Testis (tissue), 3 donors: ENCODE results near the gene AGFG2. TPM values are rescaled to one million over a fixed set of nuclear protein-coding genes. Genes with fewer than 3 reads are reported as not detected.
A peak's percentile ranks its signal among the peaks of the same experiment; 100 is the strongest.

Experiments
- DNase-seq: peaks from one replicate; pipeline ENCODE4 v3.0.0-alpha.2; 2019
- H3K27ac ChIP-seq, 2 donors: fragments of 200-600 bp; sonication (generic); one replicate each; pipeline ENCODE4 v1.5.1; 2019
- H3K27me3 ChIP-seq: fragments of 200-600 bp; sonication (generic); one replicate; pipeline ENCODE4 v1.5.1; 2019
- H3K36me3 ChIP-seq: fragments of 200-600 bp; sonication (generic); one replicate; pipeline ENCODE4 v1.5.1; 2017; ENCODE audit warnings: low read depth; ENCODE audit errors: missing control alignments
- H3K4me1 ChIP-seq: fragments of 200-600 bp; sonication (generic); one replicate; pipeline ENCODE4 v1.5.1; 2019
- H3K4me3 ChIP-seq, 2 donors: fragments of 200-600 bp; sonication (generic); one replicate each; pipeline ENCODE4 v1.5.1; 2017 to 2019
- H3K9me3 ChIP-seq: fragments of 200-600 bp; sonication (generic); one replicate; pipeline ENCODE4 v1.5.1; 2017
- POLR2A ChIP-seq: fragments of 450-650 bp; IDR thresholded peaks from one replicate; pipeline ENCODE4 v1.6.1; 2017; ENCODE audit warnings: antibody characterized with exemption, mild to moderate bottlenecking, moderate library complexity
- WGBS, 2 donors: methylation state at CpG; one replicate each; pipeline ENCODE4 v1.1.5; 2018; 5-methylcytosine and 5-hydroxymethylcytosine counted together
- intact Hi-C: fragments of 100-400 bp; cut with DNase I; formaldehyde crosslinking; loops from one replicate; pipeline ENCODE4 v1.15.1; 2023; ENCODE audit warnings: low total_unique reads
- polyA plus RNA-seq: library from polyadenylated mRNA; stranded (reverse); fragments of 350-450 nt; fragmentation: Illumina TruSeq; extraction: RNeasy Lipid Tissue Mini Kit (QIAGEN cat#74804); gene quantifications from one replicate; pipeline ENCODE4 v1.2.3, GENCODE V29; 2014; ENCODE audit warnings: low read depth, low replicate concordance; ENCODE audit not compliant: insufficient read depth
- small RNA-seq, 2 donors: library from RNA; depleted of rRNA; stranded (forward); fragments of <200 nt; gene quantifications; one replicate each; pipeline ENCODE3, GENCODE V24; 2016
- total RNA-seq, 2 donors: library from RNA; depleted of rRNA; stranded (reverse); fragments of >200 nt; gene quantifications; one replicate each; pipeline ENCODE4 v1.2.3, GENCODE V29; 2016
- TF ChIP-seq, protein P1 (sequence below), 3 experiments: fragments of 450-650 bp in 2 of 3; fragments of 200-600 bp in 1 of 3; sonication (generic) in 1 of 3; IDR thresholded peaks; one replicate each; pipeline ENCODE4 v1.5.1; 2016 to 2019; ENCODE audit warnings: antibody characterized with exemption in 3 of 3, mild to moderate bottlenecking in 2 of 3, moderate library complexity in 1 of 3

AGFG2 gene
- total and polyA plus RNA-seq, 3 donors from 2014 or later = 51.4 to 67.2 (median 62.0) TPM

GRCh38 chr7:100612730-100613390 lies 73.9 kb downstream of the AGFG2 start:
- intact Hi-C loops = no loop called here
- peak; percentile 37 for DNase-seq
- TF ChIP-seq POLR2A = no peak
- TF ChIP-seq, protein P1, sequence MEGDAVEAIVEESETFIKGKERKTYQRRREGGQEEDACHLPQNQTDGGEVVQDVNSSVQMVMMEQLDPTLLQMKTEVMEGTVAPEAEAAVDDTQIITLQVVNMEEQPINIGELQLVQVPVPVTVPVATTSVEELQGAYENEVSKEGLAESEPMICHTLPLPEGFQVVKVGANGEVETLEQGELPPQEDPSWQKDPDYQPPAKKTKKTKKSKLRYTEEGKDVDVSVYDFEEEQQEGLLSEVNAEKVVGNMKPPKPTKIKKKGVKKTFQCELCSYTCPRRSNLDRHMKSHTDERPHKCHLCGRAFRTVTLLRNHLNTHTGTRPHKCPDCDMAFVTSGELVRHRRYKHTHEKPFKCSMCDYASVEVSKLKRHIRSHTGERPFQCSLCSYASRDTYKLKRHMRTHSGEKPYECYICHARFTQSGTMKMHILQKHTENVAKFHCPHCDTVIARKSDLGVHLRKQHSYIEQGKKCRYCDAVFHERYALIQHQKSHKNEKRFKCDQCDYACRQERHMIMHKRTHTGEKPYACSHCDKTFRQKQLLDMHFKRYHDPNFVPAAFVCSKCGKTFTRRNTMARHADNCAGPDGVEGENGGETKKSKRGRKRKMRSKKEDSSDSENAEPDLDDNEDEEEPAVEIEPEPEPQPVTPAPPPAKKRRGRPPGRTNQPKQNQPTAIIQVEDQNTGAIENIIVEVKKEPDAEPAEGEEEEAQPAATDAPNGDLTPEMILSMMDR (IDR thresholded peaks at IDR 0.05) = no peak

GRCh38 chr7:100613412-100614175 lies 74.6 kb downstream of the AGFG2 start:
- H3K9me3 ChIP-seq = no peaks in the 10 kb centered on the region
- no peak for TF ChIP-seq POLR2A
- TF ChIP-seq, protein P1 (IDR thresholded peaks at IDR 0.05) = no peak
- H3K4me1 ChIP-seq = peaks cover 13% of the 10 kb centered on the region
- H3K4me3 ChIP-seq = peak overlapping the region in 1 of 2 donors; percentile 79
- H3K27me3 ChIP-seq = no peaks in the 10 kb centered on the region
- 82 to 86% methylated on average over 12 to 13 of the region's 13 CpGs for WGBS, 2 donors
- intact Hi-C loops = no loop called here
- no peak for DNase-seq
- no peak overlapping the region for H3K27ac ChIP-seq
- H3K36me3 ChIP-seq = no peaks in the 10 kb centered on the region

More at GRCh38 chr7:100612730-100613390, 73.9 kb downstream of the AGFG2 start:
- 0 to 20% methylated on average over 1 to 29 of the region's 29 CpGs for WGBS, 2 donors
- no peaks in the 10 kb centered on the region for H3K36me3 ChIP-seq
- peak overlapping the region; percentile 61 to 79 for H3K4me3 ChIP-seq
- no peaks in the 10 kb centered on the region for H3K27me3 ChIP-seq
- no peaks in the 10 kb centered on the region for H3K9me3 ChIP-seq
- peak overlapping the region; percentile 90 to 91 for H3K27ac ChIP-seq
- peaks cover 13% of the 10 kb centered on the region for H3K4me1 ChIP-seq

DNA sequence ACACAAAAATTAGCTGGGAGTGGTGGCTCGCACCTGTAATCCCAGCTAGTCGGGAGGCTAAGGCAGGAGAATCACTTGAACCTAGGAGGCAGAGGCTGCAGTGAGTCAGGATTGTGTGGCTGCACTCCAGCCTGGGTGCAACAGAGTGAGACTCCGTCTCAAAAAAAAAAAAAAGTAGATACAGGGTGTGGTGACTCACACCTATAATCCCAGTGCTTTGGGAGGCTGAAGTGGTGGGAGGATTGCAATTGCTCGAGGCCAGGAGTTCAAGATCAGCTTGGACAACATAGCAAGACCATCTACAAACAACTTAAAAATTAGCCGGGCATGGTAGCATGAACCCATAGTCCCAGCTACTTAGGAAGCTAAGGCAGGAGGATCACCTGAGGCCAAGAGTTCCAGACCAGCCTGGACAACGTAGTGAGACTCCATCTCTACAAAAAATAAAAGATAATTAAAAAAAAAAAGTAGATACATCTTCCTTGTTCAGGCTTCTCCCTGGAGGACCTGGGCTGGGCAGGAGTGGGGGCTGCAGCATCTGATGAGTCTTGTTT lies 75.4 kb downstream of the AGFG2 start:
- H3K27me3 ChIP-seq = no peaks in the 10 kb centered on the region
- TF ChIP-seq POLR2A = no peak
- TF ChIP-seq, protein P1 (IDR thresholded peaks at IDR 0.05) = no peak
- no peak for DNase-seq

More for the DNA sequence above, 75.4 kb downstream of the AGFG2 start:
- H3K27ac ChIP-seq = no peak overlapping the region
- peaks cover 13% of the 10 kb centered on the region for H3K4me1 ChIP-seq
- intact Hi-C loops = no loop called here
- H3K9me3 ChIP-seq = no peaks in the 10 kb centered on the region
- H3K36me3 ChIP-seq = no peaks in the 10 kb centered on the region
- WGBS, 2 donors = 86 to 88% methylated on average over 6 of the region's 6 CpGs
- no peak overlapping the region for H3K4me3 ChIP-seq

Small RNA genes lying within 50 kb of the gene (small RNA-seq; reads per million reads assigned to genes)
- gene RN7SL416P = 0 reads per million in 2 donors
- gene SAP25 = 0 reads per million in 2 donors

Other genes with a start within 250 kb of the AGFG2 start
- gene SPDYE3, start 231.5 kb upstream of the AGFG2 start, total RNA-seq = 1 to 10 TPM; 2.8 to 5.7 TPM
- 3.9 TPM for gene SPDYE3, start 231.5 kb upstream of the AGFG2 start, polyA plus RNA-seq
- gene PILRB, start 181.1 kb upstream of the AGFG2 start, total RNA-seq = 100 to 1,000 TPM; 155 to 258 TPM
- gene PILRB, start 181.1 kb upstream of the AGFG2 start, polyA plus RNA-seq = 126 TPM
- gene PILRA, start 165.7 kb upstream of the AGFG2 start, total RNA-seq = 10 to 100 TPM; 12.0 to 18.0 TPM
- gene PILRA, start 165.7 kb upstream of the AGFG2 start, polyA plus RNA-seq = 16.3 TPM
- gene ZCWPW1, start 110.5 kb upstream of the AGFG2 start, total RNA-seq = 100 to 1,000 TPM in 1 of 2 donors, 10 to 100 TPM in 1; 83.5 to 145 TPM
- 96.5 TPM for gene ZCWPW1, start 110.5 kb upstream of the AGFG2 start, polyA plus RNA-seq
- gene MEPCE, start 109.4 kb upstream of the AGFG2 start, total RNA-seq = 10 to 100 TPM; 74.6 to 89.3 TPM
- 182 TPM for gene MEPCE, start 109.4 kb upstream of the AGFG2 start, polyA plus RNA-seq
- gene PPP1R35, start 102.7 kb upstream of the AGFG2 start, total RNA-seq = 100 to 1,000 TPM in 1 of 2 donors, 10 to 100 TPM in 1; 97.6 to 128 TPM
- gene PPP1R35, start 102.7 kb upstream of the AGFG2 start, polyA plus RNA-seq = 76.4 TPM
- 10 to 100 TPM; 34.0 to 45.8 TPM for gene SPACDR, start 74.9 kb upstream of the AGFG2 start, total RNA-seq
- gene SPACDR, start 74.9 kb upstream of the AGFG2 start, polyA plus RNA-seq = 84.9 TPM
- 100 to 1,000 TPM; 135 to 165 TPM for gene TSC22D4, start 60.0 kb upstream of the AGFG2 start, total RNA-seq
- 57.4 TPM for gene TSC22D4, start 60.0 kb upstream of the AGFG2 start, polyA plus RNA-seq
- 10 to 100 TPM; 24.7 to 27.3 TPM for gene NYAP1, start 55.3 kb upstream of the AGFG2 start, total RNA-seq
- 15.7 TPM for gene NYAP1, start 55.3 kb upstream of the AGFG2 start, polyA plus RNA-seq
- 10 to 100 TPM; 28.4 to 29.9 TPM for gene SAP25, start 34.7 kb downstream of the AGFG2 start, total RNA-seq
- 30.3 TPM for gene SAP25, start 34.7 kb downstream of the AGFG2 start, polyA plus RNA-seq
- gene LRCH4, start 46.9 kb downstream of the AGFG2 start, total RNA-seq = 100 to 1,000 TPM; 314 to 378 TPM
- gene LRCH4, start 46.9 kb downstream of the AGFG2 start, polyA plus RNA-seq = 159 TPM
- 10 to 100 TPM; 37.5 to 74.5 TPM for gene FBXO24, start 47.1 kb downstream of the AGFG2 start, total RNA-seq
- 112 TPM for gene FBXO24, start 47.1 kb downstream of the AGFG2 start, polyA plus RNA-seq
- gene PCOLCE, start 63.2 kb downstream of the AGFG2 start, total RNA-seq = 10 to 100 TPM; 26.0 to 30.2 TPM
- 104 TPM for gene PCOLCE, start 63.2 kb downstream of the AGFG2 start, polyA plus RNA-seq
- 10 to 100 TPM; 40.6 to 78.9 TPM for gene MOSPD3, start 73.3 kb downstream of the AGFG2 start, total RNA-seq
- gene MOSPD3, start 73.3 kb downstream of the AGFG2 start, polyA plus RNA-seq = 62.8 TPM
- 1 to 10 TPM in 1 of 2 donors, under 1 TPM in 1; 0.87 to 1.5 TPM for gene TFR2, start 102.3 kb downstream of the AGFG2 start, total RNA-seq
- 1.1 TPM for gene TFR2, start 102.3 kb downstream of the AGFG2 start, polyA plus RNA-seq
- gene ACTL6B, start 117.2 kb downstream of the AGFG2 start, total RNA-seq = 1 to 10 TPM in 1 of 2 donors, under 1 TPM in 1; 0.79 to 1.2 TPM
- gene ACTL6B, start 117.2 kb downstream of the AGFG2 start, polyA plus RNA-seq = 2.1 TPM
- gene GNB2, start 134.5 kb downstream of the AGFG2 start, total RNA-seq = 100 to 1,000 TPM; 195 to 325 TPM
- 200 TPM for gene GNB2, start 134.5 kb downstream of the AGFG2 start, polyA plus RNA-seq
- 100 to 1,000 TPM; 105 to 106 TPM for gene GIGYF1, start 155.0 kb downstream of the AGFG2 start, total RNA-seq
- 40.5 TPM for gene GIGYF1, start 155.0 kb downstream of the AGFG2 start, polyA plus RNA-seq
- 10 to 100 TPM; 33.6 to 39.4 TPM for gene POP7, start 166.9 kb downstream of the AGFG2 start, total RNA-seq
- 21.6 TPM for gene POP7, start 166.9 kb downstream of the AGFG2 start, polyA plus RNA-seq
- under 1 TPM; 0.63 to 0.93 TPM for gene EPO, start 181.3 kb downstream of the AGFG2 start, total RNA-seq
- gene EPO, start 181.3 kb downstream of the AGFG2 start, polyA plus RNA-seq = 0.65 TPM
- gene ZAN, start 194.4 kb downstream of the AGFG2 start, total RNA-seq = 1 to 10 TPM; 1.6 to 1.7 TPM
- 3.0 TPM for gene ZAN, start 194.4 kb downstream of the AGFG2 start, polyA plus RNA-seq